HG03108 (cell line): Measurements from ENCODE around the gene NOSTRIN.

ENCODE experiments used
- ATAC-seq: cut with Tn5 transposase; IDR thresholded peaks from one replicate; pipeline ENCODE4 v1.9.1; 2021; ENCODE audit warnings: moderate library complexity; ENCODE audit not compliant: unreplicated experiment

The NOSTRIN gene

DNA sequence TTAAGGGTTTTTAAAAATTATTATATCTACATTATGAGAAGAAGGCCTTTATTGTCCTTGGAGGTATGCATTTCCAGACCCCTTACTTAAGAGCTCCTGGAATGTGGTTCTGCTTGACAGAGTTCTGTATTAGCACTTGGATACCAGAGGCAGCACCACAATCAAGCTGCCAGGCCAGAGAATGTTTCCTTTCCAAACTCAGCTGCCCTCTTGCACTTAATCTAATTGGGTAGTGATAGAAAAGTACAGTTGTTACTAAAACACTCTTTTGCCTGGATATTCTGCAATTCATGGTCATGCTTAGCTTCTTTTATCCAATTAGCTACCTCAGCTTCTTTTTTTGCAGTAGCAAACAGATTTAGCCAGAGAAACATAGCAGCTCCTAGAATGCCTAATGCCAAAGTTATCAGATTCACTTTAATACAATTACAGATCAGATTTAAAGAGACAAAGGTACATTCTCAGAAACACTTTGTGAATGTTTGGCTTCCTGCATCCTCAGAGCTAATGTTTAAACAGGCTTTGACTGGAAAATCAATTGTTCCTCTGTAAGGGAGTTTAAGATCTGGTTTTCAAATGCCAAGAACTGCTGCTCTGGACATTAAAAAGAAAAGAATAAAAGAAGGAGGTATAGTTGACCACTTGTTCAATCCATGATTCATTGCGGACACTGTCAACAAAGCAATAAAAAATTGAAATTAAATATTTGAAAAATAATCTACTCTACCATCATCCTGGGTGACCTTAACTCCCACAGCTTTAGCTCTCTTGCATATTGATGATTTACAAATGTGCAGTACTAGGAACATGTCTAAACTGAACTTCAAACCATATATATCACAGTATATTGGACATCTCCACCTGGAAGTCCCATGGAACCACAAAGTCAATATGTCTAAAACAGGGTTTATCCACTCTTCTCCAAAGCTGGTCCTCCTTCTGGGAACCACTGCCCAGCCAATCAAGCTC lies 12.8 kb downstream of the NOSTRIN start:
- no peak for ATAC-seq

DNA sequence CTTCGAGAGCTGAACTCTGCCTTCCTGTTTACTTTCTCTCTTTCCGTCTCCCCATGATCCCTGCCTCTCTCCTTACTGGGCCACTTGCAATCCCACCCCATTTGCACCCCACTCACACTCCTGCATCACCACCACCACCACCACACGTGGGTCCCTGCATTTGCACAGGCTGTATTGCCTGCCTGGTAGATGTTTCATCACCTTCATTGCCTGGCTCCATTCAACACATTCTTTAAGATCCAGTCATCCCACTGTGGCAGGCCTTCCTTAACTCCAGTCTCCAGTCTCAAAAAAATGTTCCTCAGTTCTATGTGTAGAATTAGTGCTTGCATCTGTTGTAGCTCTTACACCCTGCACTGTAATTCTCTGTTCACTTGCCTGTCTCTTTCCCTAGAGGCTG lies 13.9 kb downstream of the NOSTRIN start:
- no peak for ATAC-seq

GRCh38 chr2:168819050-168819715 lies 16.7 kb downstream of the NOSTRIN start:
- no peak for ATAC-seq

DNA sequence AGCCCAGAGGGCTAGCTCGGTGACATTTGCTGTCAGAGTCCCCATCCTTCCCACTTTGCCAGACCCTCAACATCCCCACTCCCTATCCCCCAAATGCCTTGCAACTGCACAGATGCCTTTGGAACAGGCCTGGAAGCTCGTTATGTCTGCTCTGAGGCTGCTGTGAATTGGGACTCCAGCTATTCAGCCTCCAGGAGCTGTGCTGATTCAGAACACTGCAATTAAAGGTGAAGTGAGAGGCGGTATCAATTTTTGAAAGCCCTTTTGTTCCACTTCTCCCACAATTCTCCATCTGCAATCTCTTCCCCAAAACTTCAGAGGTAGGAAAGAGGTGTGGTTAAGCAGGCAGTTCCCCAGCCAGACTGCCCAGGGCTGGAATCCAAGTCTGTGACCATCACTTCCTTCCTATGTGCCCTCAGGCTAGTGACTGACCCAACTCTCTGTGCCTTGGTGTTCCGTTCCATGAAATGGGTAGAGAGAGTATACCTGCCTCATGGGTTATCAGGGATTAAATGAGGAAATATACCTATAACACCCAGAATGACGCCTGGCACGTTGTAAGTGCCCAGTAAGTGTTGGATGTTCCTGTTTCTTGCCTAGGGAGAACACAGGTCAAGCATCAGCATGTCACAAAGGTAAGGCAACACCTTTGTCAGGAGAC lies 17.5 kb downstream of the NOSTRIN start:
- ATAC-seq = no peak

DNA sequence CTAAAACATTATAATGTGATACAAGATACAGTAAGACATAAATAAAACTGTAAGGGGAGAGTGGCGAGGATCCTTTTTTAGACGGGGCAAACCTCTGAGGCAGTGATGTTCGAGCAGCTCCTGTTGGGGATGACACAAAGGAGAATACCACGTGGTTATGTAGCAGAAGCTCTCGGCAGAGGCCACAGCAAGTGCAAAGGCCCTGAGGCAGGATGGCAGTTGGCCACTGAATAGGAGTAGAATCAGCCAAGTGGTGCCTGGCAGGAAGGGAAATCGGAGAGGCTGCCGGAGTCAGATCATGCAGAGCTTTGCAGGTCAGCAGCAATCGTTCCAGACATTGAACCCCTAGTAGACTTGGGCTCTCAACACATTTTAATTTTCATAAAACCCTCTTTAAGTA lies 19.1 kb downstream of the NOSTRIN start:
- no peak for ATAC-seq

DNA sequence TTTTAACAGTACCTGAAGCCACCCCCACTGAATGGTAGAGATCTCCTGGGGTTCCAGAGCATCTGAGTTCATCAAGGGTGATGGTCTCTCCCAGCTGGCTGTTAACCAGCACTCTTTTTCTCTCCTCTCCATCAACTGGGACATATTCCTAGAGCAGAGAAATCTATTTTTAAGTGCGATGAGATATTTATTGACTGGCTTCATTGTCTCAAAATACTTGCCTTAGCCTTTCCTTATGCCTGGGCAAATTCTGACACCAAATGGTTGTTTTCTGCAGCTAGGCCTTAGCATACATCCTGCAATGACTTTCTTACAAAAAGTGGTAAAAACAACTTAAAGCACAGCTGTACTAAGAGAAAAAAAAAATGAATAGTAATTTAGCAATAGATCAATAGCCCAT lies 19.6 kb downstream of the NOSTRIN start:
- no peak for ATAC-seq

- ATAC-seq = no peak
Observed at GRCh38 chr2:168825126-168825525, 22.7 kb downstream of the NOSTRIN start.

DNA sequence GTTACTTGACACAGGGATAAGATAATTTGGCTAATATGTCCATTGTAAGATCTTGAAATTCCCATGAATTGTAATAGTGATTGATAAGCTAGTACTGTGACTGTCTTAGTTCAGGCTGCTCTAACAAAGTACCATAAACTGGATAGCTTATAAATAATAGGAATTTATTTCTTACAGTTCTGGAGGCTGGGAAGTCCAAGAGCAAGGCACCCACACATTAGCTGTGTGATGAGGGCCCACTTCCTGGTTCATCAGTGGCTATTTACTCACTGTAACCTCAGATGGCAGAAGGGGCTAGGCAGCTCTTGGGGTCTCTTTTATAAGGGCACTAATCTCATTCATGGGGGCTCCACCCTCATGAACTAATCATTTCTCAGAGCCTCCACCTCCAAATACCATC lies 28.5 kb downstream of the NOSTRIN start:
- no peak for ATAC-seq

DNA sequence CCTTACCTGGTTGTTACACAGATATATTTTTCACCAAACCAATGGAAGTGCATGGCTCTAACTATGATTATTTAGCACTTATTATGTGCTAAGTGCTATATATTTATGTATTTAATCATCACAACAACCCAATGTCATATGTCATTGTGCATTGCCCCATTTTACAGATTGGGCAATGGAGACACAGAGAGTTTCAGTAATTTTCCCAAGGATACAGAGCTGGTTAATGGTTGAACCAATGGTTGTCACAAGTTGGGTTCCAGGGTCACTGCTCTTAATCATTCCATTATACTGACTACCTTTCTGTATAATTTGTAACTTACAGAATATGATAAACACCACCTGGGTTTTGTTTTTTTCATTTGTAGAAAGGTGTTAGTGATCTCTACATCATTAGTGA lies 29.2 kb downstream of the NOSTRIN start:
- ATAC-seq = no peak

- no peak for ATAC-seq
Observed at GRCh38 chr2:168835969-168836368, 33.5 kb downstream of the NOSTRIN start.

DNA sequence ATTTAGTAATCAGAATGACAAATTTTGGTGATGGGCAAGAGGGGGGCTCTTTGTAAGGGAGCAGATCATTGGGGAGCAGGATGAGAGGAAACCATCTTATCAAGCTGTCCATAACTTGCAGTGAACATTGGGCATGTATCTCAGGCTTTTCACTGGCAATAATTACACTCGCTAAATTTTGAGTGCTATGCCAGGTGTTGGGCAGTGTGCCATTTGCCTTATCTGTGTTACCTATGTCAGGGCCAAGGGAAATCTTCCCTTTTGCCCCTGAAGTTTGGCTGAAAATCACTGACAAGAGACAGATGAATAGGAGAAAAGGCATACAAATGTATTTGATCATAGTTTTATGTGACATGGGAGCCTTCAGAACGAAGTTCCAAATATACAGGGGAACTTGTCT lies 39.0 kb downstream of the NOSTRIN start:
- ATAC-seq = no peak

- ATAC-seq = no peak
Observed at GRCh38 chr2:168843253-168843652, 40.8 kb downstream of the NOSTRIN start.

- no peak for ATAC-seq
Observed at GRCh38 chr2:168848225-168848624, 45.8 kb downstream of the NOSTRIN start.

DNA sequence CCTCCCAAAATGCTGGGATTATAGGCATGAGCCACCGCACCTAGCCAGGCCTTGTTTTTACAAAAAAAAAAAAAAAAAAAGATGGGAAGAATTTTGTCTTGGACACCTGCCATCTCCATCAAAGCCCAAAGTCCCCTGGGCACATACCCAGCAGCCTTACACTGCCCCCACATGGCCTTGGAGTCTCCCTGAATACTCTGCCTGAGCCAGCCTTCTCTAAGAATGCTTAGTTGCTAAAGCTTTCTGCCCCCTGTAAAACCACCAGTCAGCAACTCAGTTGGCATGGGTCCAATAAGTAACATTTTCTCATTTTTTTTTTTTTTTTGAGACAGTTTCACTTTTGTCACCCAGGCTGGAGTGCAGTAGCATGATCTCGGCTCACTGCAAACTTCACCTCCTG lies 47.2 kb downstream of the NOSTRIN start:
- ATAC-seq = no peak

- no peak for ATAC-seq
Observed at GRCh38 chr2:168850846-168851245, 48.4 kb downstream of the NOSTRIN start.

DNA sequence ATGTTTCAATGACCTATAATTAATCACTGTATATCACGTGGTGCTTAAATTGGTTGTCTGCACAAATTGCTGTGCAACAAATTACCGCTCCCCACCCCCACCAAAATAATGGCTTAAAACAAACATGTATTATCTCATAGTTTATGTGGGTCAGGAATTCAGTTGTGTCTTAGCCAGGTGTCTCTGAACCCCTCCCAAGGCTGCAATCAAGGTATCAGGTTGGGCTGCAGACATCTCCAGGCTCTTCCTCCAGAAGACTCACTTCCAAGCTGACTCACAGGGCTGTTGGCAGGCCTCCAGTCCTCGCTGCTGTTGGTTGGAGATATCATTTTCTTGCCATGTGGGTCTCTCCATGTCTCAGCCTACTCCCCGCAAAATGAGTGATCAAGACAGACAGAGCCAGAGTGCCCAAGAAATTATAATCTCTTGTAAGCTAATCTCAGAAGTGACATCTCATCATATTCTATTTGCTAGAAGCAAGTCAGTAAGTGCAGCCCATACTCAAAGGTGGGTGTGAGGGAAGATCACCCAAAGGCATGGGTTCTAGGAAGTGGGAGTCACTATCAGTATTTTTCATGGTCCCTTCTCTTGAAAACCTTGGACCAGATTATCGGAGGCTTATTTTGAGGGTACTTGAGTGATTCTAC lies 49.4 kb downstream of the NOSTRIN start:
- no peak for ATAC-seq

DNA sequence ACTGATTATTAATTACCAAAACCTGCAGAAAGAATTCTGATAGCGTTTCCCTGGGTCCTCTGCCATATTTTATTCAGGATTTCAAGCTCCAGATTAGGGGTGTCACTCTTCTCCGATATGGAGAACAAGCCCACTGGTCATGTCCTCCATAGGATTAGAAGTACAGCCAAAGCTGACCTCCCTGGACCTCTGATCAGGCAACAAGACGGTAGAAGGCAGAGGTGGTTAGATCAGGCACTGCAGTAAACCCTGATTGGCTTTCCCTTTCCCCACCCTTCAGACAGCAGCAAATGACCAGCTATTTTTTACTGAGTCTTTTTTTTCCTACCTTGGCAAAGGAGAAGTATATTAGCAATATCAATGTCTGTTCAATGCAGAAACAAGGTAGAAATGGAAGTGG lies 50.0 kb downstream of the NOSTRIN start:
- no peak for ATAC-seq

DNA sequence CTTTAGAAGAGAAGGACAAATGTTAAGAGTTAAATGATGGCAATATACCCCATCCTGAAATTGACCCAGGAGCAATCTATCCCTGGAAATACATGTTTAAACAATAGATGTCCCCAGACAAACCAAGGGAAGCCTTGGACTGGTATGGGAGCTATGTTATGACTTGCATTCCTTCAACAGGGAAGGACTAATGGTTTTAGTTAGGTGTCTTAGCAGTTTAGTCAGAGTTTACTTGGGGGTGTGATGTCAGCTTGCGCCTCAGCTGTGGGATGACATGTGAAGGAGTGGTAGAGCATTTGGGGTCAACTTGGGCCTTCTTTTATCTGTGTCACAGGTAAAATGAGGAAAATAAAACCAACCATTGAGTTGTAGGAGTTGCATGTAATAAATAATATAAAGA lies 51.0 kb downstream of the NOSTRIN start:
- ATAC-seq = no peak

- no peak for ATAC-seq
Observed at GRCh38 chr2:168854651-168855050, 52.2 kb downstream of the NOSTRIN start.

- ATAC-seq = no peak
Observed at GRCh38 chr2:168855601-168856000, 53.2 kb downstream of the NOSTRIN start.

- ATAC-seq = no peak
Observed at GRCh38 chr2:168858146-168858545, 55.7 kb downstream of the NOSTRIN start.
